Measurements from ENCODE around the gene NFX1. TPM values are rescaled to one million over a fixed set of nuclear protein-coding genes. Genes with fewer than 3 reads are reported as not detected.

NFX1 gene
- total RNA-seq, 1 donor from 2014 or later: 27.8 TPM

DNA sequence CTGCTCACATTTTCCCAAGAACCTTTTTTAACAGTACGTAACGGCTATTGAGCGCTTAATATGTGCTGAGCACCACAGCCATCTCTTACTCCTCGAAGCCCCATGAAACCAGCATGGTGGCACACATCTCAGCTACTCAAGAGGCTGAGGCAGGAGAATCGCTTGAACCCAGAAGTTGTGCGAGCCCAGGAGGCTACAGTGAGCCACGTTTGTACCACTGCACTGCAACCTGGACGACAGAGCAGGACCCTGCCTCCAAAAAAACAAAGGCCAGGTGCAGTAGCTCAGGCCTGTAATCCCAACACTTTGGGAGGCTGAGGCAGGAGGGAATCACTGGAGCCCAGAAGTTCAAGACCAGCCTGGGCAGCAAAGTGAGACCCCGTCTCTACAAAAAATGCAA is 83.9 kb downstream of the NFX1 start:
- no peak for DNase-seq (ENCODE audit: low read depth)
- H3K36me3 Mint-ChIP-seq (ENCODE audit: low read depth, unreplicated experiment): peaks cover 3% of the 10 kb centered on the region

DNA sequence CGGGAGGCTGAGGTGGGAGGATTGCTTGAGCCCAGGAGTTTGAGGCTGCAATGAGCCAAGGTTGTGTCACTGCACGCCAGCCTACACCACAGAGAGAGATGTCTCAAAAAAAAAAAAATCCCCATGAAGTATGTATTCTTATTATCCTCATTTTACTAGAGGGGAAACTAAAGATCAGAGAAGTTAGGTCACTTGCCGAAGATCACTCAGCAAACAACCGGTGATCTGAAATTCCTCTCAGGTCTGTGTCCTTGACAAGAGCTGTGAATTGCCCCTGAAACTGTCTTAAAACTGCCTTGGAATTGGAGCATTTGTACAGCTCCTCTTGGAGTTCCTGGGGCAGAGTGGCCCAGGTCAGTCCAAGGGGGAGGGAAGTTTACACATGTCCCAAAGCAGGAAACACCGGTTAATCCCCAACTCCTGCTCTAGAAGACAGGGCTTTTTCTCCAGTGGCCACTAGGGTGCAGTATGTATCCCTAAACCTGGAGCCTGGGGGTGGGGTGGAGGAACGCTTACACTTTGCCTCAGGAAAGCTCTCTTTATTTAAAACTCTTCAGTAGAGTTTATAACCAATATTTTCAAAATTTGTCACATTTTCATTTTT is 84.4 kb downstream of the NFX1 start:
- peaks cover 12% of the 10 kb centered on the region for H3K36me3 ChIP-seq (ENCODE audit: insufficient read depth, low read length)
- H3K9ac ChIP-seq (ENCODE audit: low read length): peak overlapping the region; percentile 11
- H4K20me1 ChIP-seq (ENCODE audit: insufficient read depth, low read length): no peaks in the 10 kb centered on the region
- Mint-ChIP-seq H3K9me3 (ENCODE audit: unreplicated experiment) (no peaks in the 10 kb centered on the region), H3K4me1 (ENCODE audit: low read depth, unreplicated experiment) (peaks cover 8% of the 10 kb centered on the region), H3K27me3 (ENCODE audit: low read depth, unreplicated experiment) (no peaks in the 10 kb centered on the region), H3K4me3 (ENCODE audit: unreplicated experiment) (no peak overlapping the region), H3K36me3 (ENCODE audit: low read depth, unreplicated experiment) (peaks cover 3% of the 10 kb centered on the region), H3K27ac (ENCODE audit: unreplicated experiment) (peak overlapping the region; percentile 5)
- TF ChIP-seq EZH2 (IDR thresholded peaks at IDR 0.05; ENCODE audit: insufficient read depth, low read length): no peak
- TF ChIP-seq, protein P1, sequence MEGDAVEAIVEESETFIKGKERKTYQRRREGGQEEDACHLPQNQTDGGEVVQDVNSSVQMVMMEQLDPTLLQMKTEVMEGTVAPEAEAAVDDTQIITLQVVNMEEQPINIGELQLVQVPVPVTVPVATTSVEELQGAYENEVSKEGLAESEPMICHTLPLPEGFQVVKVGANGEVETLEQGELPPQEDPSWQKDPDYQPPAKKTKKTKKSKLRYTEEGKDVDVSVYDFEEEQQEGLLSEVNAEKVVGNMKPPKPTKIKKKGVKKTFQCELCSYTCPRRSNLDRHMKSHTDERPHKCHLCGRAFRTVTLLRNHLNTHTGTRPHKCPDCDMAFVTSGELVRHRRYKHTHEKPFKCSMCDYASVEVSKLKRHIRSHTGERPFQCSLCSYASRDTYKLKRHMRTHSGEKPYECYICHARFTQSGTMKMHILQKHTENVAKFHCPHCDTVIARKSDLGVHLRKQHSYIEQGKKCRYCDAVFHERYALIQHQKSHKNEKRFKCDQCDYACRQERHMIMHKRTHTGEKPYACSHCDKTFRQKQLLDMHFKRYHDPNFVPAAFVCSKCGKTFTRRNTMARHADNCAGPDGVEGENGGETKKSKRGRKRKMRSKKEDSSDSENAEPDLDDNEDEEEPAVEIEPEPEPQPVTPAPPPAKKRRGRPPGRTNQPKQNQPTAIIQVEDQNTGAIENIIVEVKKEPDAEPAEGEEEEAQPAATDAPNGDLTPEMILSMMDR (IDR thresholded peaks at IDR 0.05; ENCODE audit: insufficient read depth, low read depth, low read length): peak; percentile 94
- H3K27me3 ChIP-seq (ENCODE audit: insufficient read depth, low read length): no peaks in the 10 kb centered on the region
- no peaks in the 10 kb centered on the region for H3K79me2 ChIP-seq (ENCODE audit: insufficient read depth, low read length)
- peaks cover 5% of the 10 kb centered on the region for H3K4me1 ChIP-seq (ENCODE audit: insufficient read depth, low read length)
- H3K27ac ChIP-seq (ENCODE audit: low read depth, low read length): no peak overlapping the region
- DNase-seq (ENCODE audit: low read depth) (peak; percentile 39), FAIRE-seq (no peak)
- no peak overlapping the region for H3K4me3 ChIP-seq (ENCODE audit: insufficient read depth, low read depth, low read length)
- H3K9me3 ChIP-seq (ENCODE audit: insufficient read depth, low read depth, low read length): no peaks in the 10 kb centered on the region
- peak overlapping the region; percentile 67 for H3K4me2 ChIP-seq (ENCODE audit: low read length)
- no peak overlapping the region for H2AFZ ChIP-seq (ENCODE audit: low read depth, low read length)

More for the DNA sequence above, 83.9 kb downstream of the NFX1 start:
- H3K27me3 Mint-ChIP-seq (ENCODE audit: low read depth, unreplicated experiment): no peaks in the 10 kb centered on the region
- no peak overlapping the region for H3K4me3 Mint-ChIP-seq (ENCODE audit: unreplicated experiment)
- H3K9me3 ChIP-seq (ENCODE audit: insufficient read depth, low read depth, low read length): no peaks in the 10 kb centered on the region
- H3K27me3 ChIP-seq (ENCODE audit: insufficient read depth, low read length): no peaks in the 10 kb centered on the region
- H3K9ac ChIP-seq (ENCODE audit: low read length): no peak overlapping the region
- H4K20me1 ChIP-seq (ENCODE audit: insufficient read depth, low read length): no peaks in the 10 kb centered on the region
- no peak overlapping the region for H3K4me3 ChIP-seq (ENCODE audit: insufficient read depth, low read depth, low read length)
- peaks cover 5% of the 10 kb centered on the region for H3K4me1 ChIP-seq (ENCODE audit: insufficient read depth, low read length)
- H3K36me3 ChIP-seq (ENCODE audit: insufficient read depth, low read length): peaks cover 13% of the 10 kb centered on the region
- no peak overlapping the region for H3K4me2 ChIP-seq (ENCODE audit: low read length)
- H3K27ac Mint-ChIP-seq (ENCODE audit: unreplicated experiment): no peak overlapping the region
- H3K9me3 Mint-ChIP-seq (ENCODE audit: unreplicated experiment): no peaks in the 10 kb centered on the region
- peaks cover 8% of the 10 kb centered on the region for H3K4me1 Mint-ChIP-seq (ENCODE audit: low read depth, unreplicated experiment)
- no peak for FAIRE-seq
- no peaks in the 10 kb centered on the region for H3K79me2 ChIP-seq (ENCODE audit: insufficient read depth, low read length)
- H2AFZ ChIP-seq (ENCODE audit: low read depth, low read length): no peak overlapping the region
- TF ChIP-seq, protein P1 (IDR thresholded peaks at IDR 0.05; ENCODE audit: insufficient read depth, low read depth, low read length): no peak
- TF ChIP-seq EZH2 (IDR thresholded peaks at IDR 0.05; ENCODE audit: insufficient read depth, low read length): no peak
- no peak overlapping the region for H3K27ac ChIP-seq (ENCODE audit: low read depth, low read length)

DNA sequence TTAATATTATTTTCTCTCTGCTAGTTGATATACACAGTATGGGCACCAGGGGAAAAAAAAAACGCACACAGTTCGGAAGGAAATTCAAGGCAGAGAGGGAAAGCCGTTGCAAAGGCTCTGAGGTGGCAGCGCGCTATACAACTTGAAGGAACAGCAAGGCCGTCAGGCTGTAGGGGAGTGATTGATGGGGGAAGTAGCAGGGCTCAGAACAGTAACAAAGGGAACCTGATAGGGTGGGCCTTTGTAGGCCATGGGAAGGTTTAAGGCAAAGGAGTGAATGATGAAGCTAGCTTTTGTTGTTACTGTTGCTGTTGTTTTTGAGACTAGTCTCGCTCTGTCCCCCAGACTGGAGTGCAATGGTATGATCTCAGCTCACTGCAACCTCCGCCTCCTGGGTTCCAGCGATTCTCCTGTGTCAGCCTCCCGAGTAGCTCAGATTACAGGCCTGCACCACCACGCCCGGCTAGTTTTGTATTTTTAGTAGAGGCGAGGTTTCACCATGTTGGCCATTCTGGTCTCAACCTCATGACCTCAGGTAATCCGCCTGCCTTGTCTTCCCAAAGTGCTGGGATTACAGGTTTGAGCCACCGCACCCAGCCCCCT is 85.0 kb downstream of the NFX1 start:
- Histone ChIP-seq H3K4me2 (ENCODE audit: low read length) (peak overlapping the region; percentile 67), H2AFZ (ENCODE audit: low read depth, low read length) (peak overlapping the region; percentile 65), H4K20me1 (ENCODE audit: insufficient read depth, low read length) (no peaks in the 10 kb centered on the region), H3K79me2 (ENCODE audit: insufficient read depth, low read length) (no peaks in the 10 kb centered on the region), H3K4me3 (ENCODE audit: insufficient read depth, low read depth, low read length) (no peak overlapping the region), H3K36me3 (ENCODE audit: insufficient read depth, low read length) (peaks cover 6% of the 10 kb centered on the region), H3K27ac (ENCODE audit: low read depth, low read length) (no peak overlapping the region), H3K9ac (ENCODE audit: low read length) (peak overlapping the region; percentile 11), H3K4me1 (ENCODE audit: insufficient read depth, low read length) (peaks cover 5% of the 10 kb centered on the region), H3K27me3 (ENCODE audit: insufficient read depth, low read length) (no peaks in the 10 kb centered on the region), H3K9me3 (ENCODE audit: insufficient read depth, low read depth, low read length) (no peaks in the 10 kb centered on the region)
- Mint-ChIP-seq H3K27me3 (ENCODE audit: low read depth, unreplicated experiment) (no peaks in the 10 kb centered on the region), H3K4me1 (ENCODE audit: low read depth, unreplicated experiment) (peaks cover 8% of the 10 kb centered on the region), H3K9me3 (ENCODE audit: unreplicated experiment) (no peaks in the 10 kb centered on the region), H3K4me3 (ENCODE audit: unreplicated experiment) (no peak overlapping the region), H3K36me3 (ENCODE audit: low read depth, unreplicated experiment) (peaks cover 3% of the 10 kb centered on the region), H3K27ac (ENCODE audit: unreplicated experiment) (peak overlapping the region; percentile 5)
- TF ChIP-seq EZH2 (IDR thresholded peaks at IDR 0.05; ENCODE audit: insufficient read depth, low read length): no peak
- TF ChIP-seq, protein P1 (IDR thresholded peaks at IDR 0.05; ENCODE audit: insufficient read depth, low read depth, low read length): no peak
- DNase-seq (ENCODE audit: low read depth): peak; percentile 23
- FAIRE-seq: no peak
